Smooth muscle cell (in vitro differentiated cells): ENCODE results near the gene CDCA8. TPM values are rescaled to one million over a fixed set of nuclear protein-coding genes. Genes with fewer than 3 reads are reported as not detected.

Source experiments
- DNase-seq: peaks from one replicate; lab custom pipeline; 2025; ENCODE audit not compliant: unreplicated experiment; lab: John Stamatoyannopoulos, UW
- H2AFZ ChIP-seq: fragments of 200-600 bp; sonication (generic); 2 replicates; pipeline ENCODE4 v1.6.0; 2016; ENCODE audit warnings: antibody characterized with exemption, low read depth, mild to moderate bottlenecking
- H3F3A ChIP-seq: fragments of 200-600 bp; sonication (generic); 2 replicates; pipeline ENCODE4 v1.6.0; 2017; ENCODE audit warnings: antibody characterized with exemption, low read depth
- H3K27ac ChIP-seq: fragments of 200-600 bp; sonication (generic); 2 replicates; pipeline ENCODE4 v1.5.1; 2016; ENCODE audit warnings: low read depth, mild to moderate bottlenecking
- H3K27me3 ChIP-seq: fragments of 200-600 bp; sonication (generic); 2 replicates; pipeline ENCODE4 v1.6.1; 2016; ENCODE audit warnings: low read depth, mild to moderate bottlenecking
- H3K36me3 ChIP-seq: fragments of 200-600 bp; sonication (generic); 2 replicates; pipeline ENCODE4 v1.5.1; 2016; ENCODE audit warnings: low read depth
- H3K4me1 ChIP-seq: fragments of 200-600 bp; sonication (generic); 2 replicates; pipeline ENCODE4 v1.5.1; 2016; ENCODE audit warnings: low read depth
- H3K4me2 ChIP-seq: fragments of 200-600 bp; sonication (generic); 2 replicates; pipeline ENCODE4 v1.6.0; 2016; ENCODE audit warnings: mild to moderate bottlenecking
- H3K4me3 ChIP-seq: fragments of 200-600 bp; sonication (generic); 2 replicates; pipeline ENCODE4 v1.5.1; 2016; ENCODE audit warnings: mild to moderate bottlenecking
- H3K79me2 ChIP-seq: fragments of 200-600 bp; sonication (generic); 2 replicates; pipeline ENCODE4 v1.6.0; 2016; ENCODE audit warnings: low read depth, mild to moderate bottlenecking
- H3K9ac ChIP-seq: fragments of 200-600 bp; sonication (generic); 2 replicates; pipeline ENCODE4 v1.6.0; 2016; ENCODE audit warnings: low read depth
- H3K9me3 ChIP-seq: fragments of 200-600 bp; sonication (generic); replicated peaks from 2 replicates; pipeline ENCODE4 v1.5.1; 2016; ENCODE audit warnings: low read depth
- H4K20me1 ChIP-seq: fragments of 200-600 bp; sonication (generic); 2 replicates; pipeline ENCODE4 v1.6.0; 2016; ENCODE audit warnings: low read depth
- WGBS: methylation state at CpG from one replicate; pipeline ENCODE4 v1.1.7; 2016; ENCODE audit warnings: low lambda C conversion rate; 5-methylcytosine and 5-hydroxymethylcytosine counted together
- polyA plus RNA-seq: library from polyadenylated mRNA; unstranded; fragments of >200 nt; fragmentation: Nextera tagmentation; extraction: Ambion mirVana; gene quantifications from 2 replicates; pipeline ENCODE4 v1.2.1, GENCODE V29; 2016
- total RNA-seq: library from RNA; depleted of rRNA; stranded (reverse); fragments of >200 nt; gene quantifications from 2 replicates; pipeline ENCODE4 v1.2.3, GENCODE V29; 2014
- TF ChIP-seq, protein P1 (sequence below): fragments of 200-600 bp; sonication (generic); IDR thresholded peaks from 2 replicates; pipeline ENCODE4 v1.5.1; 2017; ENCODE audit warnings: borderline replicate concordance, mild to moderate bottlenecking, antibody characterized with exemption; ENCODE audit not compliant: insufficient read depth, poor library complexity, severe bottlenecking

CDCA8 gene
- total and polyA plus RNA-seq, 2 experiments from 2014 or later, result 2.4 to 12.4 TPM

DNA sequence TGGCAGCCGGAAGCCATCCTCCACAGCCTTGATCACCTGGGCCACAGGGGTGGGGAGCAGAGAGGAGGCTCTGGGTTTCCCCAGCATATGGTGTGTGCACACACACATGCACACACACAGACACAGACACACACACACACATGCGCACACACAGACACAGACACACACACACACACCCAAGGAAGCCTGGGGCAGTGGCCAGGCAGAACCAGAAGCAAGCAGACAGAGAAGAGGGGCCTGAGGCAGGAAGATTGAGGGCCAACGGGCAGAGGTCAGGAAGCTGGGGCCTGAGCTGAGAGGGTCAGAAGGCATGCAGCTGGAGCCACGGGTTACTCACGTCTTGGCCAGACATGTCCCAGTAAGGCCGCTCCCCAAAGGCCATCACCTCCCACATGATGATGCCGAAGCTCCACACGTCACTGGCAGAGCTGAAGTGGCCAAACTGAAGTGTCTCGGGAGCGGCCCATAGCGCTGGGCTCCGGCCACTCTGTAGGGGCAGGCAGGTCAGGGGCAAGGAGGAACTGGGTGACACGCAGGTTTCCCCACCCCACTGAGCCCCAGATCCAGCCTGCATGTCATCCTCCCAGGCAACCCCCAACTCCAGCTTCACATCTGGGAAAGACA is 27.4 kb downstream of the CDCA8 start:
- TF ChIP-seq, protein P1, sequence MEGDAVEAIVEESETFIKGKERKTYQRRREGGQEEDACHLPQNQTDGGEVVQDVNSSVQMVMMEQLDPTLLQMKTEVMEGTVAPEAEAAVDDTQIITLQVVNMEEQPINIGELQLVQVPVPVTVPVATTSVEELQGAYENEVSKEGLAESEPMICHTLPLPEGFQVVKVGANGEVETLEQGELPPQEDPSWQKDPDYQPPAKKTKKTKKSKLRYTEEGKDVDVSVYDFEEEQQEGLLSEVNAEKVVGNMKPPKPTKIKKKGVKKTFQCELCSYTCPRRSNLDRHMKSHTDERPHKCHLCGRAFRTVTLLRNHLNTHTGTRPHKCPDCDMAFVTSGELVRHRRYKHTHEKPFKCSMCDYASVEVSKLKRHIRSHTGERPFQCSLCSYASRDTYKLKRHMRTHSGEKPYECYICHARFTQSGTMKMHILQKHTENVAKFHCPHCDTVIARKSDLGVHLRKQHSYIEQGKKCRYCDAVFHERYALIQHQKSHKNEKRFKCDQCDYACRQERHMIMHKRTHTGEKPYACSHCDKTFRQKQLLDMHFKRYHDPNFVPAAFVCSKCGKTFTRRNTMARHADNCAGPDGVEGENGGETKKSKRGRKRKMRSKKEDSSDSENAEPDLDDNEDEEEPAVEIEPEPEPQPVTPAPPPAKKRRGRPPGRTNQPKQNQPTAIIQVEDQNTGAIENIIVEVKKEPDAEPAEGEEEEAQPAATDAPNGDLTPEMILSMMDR, result no peak
- Histone ChIP-seq H3F3A (no peaks in the 10 kb centered on the region), H3K36me3 (no peaks in the 10 kb centered on the region), H3K9ac (no peak overlapping the region), H3K4me3 (no peak overlapping the region), H3K27me3 (no peaks in the 10 kb centered on the region), H4K20me1 (no peaks in the 10 kb centered on the region), H3K4me2 (no peak overlapping the region), H3K4me1 (no peaks in the 10 kb centered on the region), H3K9me3 (no peaks in the 10 kb centered on the region), H3K27ac (no peak overlapping the region), H2AFZ (no peak overlapping the region), H3K79me2 (no peaks in the 10 kb centered on the region)
- 93% methylated on average over 13 of the region's 13 CpGs for WGBS
- DNase-seq, result no peak

DNA sequence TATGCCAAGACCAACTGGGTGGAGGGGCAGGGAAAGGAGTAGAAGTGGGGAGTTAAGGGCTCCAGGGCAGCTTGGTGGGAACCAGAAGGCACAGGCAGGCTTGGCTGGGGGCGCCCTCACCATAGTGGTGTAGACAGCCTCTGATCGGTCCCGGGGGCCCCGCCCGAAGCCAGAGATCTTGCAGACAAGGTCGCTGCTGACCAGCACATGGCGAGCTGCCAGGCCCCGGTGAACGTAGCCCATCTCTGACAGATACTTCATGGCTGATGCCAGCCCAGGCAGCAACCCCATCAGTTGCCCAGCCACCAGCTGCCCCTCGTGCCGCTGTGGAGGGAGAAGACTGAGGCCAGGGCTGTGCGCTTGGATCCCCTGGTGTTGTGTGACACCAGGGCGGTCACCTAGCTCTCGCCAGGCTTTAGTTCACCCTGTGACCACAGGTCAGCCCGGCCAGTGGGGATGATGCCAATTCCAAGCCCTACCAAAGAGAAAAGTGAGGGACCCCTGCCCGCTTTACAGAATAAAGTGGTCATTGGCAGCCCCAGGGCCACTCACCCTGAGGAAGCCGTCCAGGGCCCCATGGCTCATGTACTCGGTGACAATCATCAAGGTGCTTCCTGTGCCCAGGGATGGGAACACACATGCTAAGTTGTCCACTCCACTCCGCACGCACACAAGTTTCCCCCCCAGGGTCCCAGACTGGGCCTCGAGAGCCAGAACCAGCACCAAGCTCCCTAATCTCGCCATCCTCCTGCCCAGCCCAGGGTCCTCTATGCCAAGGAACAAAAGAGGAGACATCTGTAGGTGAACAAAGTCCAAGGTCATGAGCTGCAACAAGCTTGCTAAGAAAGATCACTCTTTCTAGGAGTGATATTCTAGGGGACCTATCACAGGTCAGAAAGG is 28.2 kb downstream of the CDCA8 start:
- TF ChIP-seq, protein P1, result no peak
- H3K36me3 ChIP-seq, result no peaks in the 10 kb centered on the region
- no peaks in the 10 kb centered on the region for H3K4me1 ChIP-seq
- H3K9ac ChIP-seq, result no peak overlapping the region
- H3K27me3 ChIP-seq, result no peaks in the 10 kb centered on the region
- no peaks in the 10 kb centered on the region for H3K79me2 ChIP-seq
- H2AFZ ChIP-seq, result no peak overlapping the region
- H3K4me2 ChIP-seq, result no peak overlapping the region
- 95% methylated on average over 22 of the region's 22 CpGs for WGBS
- DNase-seq, result no peak
- no peaks in the 10 kb centered on the region for H4K20me1 ChIP-seq
- H3F3A ChIP-seq, result no peaks in the 10 kb centered on the region
- H3K9me3 ChIP-seq, result no peaks in the 10 kb centered on the region
- H3K27ac ChIP-seq, result no peak overlapping the region
- H3K4me3 ChIP-seq, result no peak overlapping the region

DNA sequence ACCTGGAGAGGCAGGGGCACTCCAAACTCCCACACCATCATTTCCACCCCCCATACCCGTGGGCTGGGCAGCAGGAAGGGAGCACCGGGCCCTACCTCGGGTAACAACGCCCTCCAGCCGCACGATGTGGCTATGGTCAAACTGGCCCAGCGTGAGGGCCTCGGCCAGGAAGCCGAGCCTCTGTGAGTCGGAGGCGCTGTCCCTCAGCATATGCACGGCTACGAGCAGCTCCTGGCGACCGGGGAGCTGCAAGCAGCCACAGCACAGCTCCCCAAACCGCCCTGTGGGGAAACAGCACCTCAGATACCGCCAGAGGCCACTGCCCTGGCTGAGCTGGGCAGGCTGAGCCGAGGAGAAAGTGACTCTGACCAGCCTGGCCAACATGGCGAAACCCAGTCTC is 29.2 kb downstream of the CDCA8 start:
- no peaks in the 10 kb centered on the region for H4K20me1 ChIP-seq
- TF ChIP-seq, protein P1, result no peak
- H3K27me3 ChIP-seq, result no peaks in the 10 kb centered on the region
- H3K4me2 ChIP-seq, result no peak overlapping the region
- H3K9me3 ChIP-seq, result no peaks in the 10 kb centered on the region
- H3K79me2 ChIP-seq, result no peaks in the 10 kb centered on the region
- H3K36me3 ChIP-seq, result no peaks in the 10 kb centered on the region
- H3K4me1 ChIP-seq, result peaks cover 8% of the 10 kb centered on the region
- H3K9ac ChIP-seq, result no peak overlapping the region
- H3K4me3 ChIP-seq, result no peak overlapping the region
- 77% methylated on average over 19 of the region's 19 CpGs for WGBS
- no peak for DNase-seq
- H2AFZ ChIP-seq, result no peak overlapping the region
- H3K27ac ChIP-seq, result no peak overlapping the region
- H3F3A ChIP-seq, result no peaks in the 10 kb centered on the region
